Peyer's patch (tissue), 4 donors: ENCODE data around the gene WIPF2.
A peak's percentile ranks its signal among the peaks of the same experiment; 100 is the strongest.

ENCODE experiments used
- CTCF ChIP-seq, 6 experiments: fragments of 450-650 bp in 4 of 6; fragments of 200-600 bp in 2 of 6; sonication (generic) in 1 of 6; IDR thresholded peaks; one replicate each; pipeline ENCODE4 v1.5.1; 2017 to 2019; ENCODE audit warnings: antibody characterized with exemption in 6 of 6, mild to moderate bottlenecking in 3 of 6, moderate library complexity in 1 of 6
- POLR2A ChIP-seq, 2 donors: fragments of 450-650 bp; IDR thresholded peaks; one replicate each; pipeline ENCODE4 v1.5.1; 2017; ENCODE audit warnings: antibody characterized with exemption in 2 of 2, mild to moderate bottlenecking in 2 of 2, moderate library complexity in 2 of 2

- peak; percentile 52 to 78 for TF ChIP-seq POLR2A (IDR thresholded peaks at IDR 0.05)
- TF ChIP-seq CTCF (IDR thresholded peaks at IDR 0.05), result peak; percentile 76 to 95 (median 86)
These were observed at the start of gene WIPF2 for GRCh38 chr17:40218740-40219593.
